Nucleus accumbens (tissue), 56 donors: Measurements from ENCODE around the gene ZNF831.

Experiments
- DNase-seq, 56 donors: peaks; one replicate each; lab custom pipeline; 2025; lab: John Stamatoyannopoulos, UW

ZNF831 gene

GRCh38 chr20:59235226-59235625 lies 71.6 kb downstream of the ZNF831 start:
- DNase-seq, result no peak

- no peak for DNase-seq
Observed at GRCh38 chr20:59240006-59240405, 76.4 kb downstream of the ZNF831 start.

DNA sequence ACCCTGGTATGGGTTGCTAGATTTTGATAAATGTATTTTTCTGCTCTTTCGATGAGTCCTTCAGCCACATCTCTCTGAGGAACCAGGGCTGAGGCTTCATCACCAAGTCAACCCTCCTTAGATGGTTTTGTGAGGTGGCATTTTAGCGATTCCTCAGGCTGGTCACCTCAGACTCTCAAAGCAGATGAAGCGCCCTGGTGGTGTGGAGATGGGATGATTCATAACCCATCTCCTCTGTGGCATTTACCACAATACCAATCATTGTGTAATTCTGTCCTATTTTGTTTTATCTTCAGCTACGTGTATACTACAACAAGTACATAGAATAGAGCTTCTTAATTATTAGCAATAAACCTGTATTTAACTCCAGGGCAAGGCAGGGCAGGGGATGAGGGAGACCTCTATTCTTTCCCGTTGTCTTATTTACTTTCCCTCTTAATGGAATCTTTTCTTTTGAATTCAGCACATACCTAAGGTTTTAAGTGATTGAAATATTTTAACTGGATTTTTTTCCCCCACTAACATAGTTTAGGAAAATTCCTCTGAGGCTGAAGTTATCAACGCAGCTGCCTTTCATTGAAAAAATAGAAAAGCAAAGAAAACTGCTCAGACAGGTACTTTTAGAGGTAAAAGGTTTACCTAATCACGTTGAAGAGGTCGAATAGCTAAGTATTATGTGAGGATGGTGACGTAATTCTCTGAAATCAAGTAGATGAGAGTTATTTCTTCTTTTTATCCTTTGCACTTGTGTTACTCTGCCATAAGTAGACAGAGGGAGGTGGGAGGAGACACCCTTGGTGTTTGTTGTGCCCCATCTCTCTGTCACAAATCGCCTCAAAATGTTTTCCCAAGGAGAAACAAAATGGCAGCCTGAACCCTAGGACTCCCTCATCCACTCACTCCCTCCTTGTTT lies 79.3 kb downstream of the ZNF831 start:
- DNase-seq, result no peak

- peak in 2 of 56 donors; percentile 3 to 14 for DNase-seq
Observed at GRCh38 chr20:59246691-59247400, 83.2 kb downstream of the ZNF831 start.

DNA sequence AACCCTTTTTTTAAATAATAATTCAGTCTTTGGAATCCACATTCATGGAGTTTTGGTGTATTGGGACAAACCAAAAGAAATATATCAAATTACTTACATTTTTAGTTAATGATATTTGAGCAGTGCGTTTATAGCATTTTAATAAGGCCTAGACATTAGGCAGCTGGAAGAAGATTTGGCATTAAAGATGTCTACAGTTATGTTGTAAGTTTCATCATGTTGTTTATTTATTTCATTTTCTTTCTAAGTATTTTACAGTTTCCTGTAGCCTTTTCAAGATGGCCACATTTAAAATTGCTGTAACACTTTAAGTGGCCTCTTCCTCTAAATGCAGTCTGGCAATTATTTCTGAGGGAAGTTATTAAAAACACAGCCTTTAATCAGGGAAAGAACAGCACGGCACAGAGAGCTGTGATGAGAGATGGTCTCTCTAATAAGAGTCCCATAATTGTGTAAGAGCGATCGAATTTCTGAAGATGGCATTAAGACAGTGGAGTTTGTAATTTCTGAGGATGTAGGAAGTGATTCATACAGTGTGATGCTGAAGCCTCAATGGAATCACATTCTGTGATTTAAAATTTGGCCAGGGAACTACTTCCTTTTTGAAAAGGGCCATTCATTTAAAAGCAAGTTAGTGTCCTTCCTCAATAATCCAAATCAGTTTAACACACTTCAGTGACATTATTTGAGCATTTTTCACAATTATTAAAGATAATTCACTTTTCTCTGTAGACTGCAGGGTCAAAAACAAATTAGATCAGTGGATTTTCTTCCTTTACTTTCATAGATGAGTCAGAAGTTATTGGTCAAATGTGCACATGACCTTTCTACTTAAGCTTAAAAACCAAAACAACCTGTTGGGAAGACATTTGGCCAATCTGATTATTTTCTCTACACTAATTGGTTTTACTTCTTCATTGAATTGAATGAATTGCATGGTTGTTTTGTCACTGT lies 84.4 kb downstream of the ZNF831 start:
- no peak for DNase-seq

DNA sequence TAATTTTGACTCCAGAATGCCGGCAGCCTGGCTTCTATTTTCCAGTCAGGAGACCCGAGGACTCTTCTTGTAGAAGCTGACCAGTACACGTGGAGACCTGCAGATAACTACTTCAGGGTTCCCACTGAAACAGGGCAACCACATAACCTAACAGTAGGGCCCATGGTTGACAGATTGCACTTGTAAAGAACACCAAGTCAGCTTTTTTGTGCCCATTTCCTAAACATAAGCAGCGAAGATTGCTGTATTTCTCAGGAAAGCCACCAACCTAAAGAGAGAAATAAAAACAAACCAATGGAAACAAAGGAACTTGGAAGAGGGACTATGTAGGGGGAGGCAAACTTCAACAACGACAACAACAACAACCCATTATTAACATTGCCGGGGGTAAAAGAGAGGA lies 86.7 kb downstream of the ZNF831 start:
- no peak for DNase-seq

GRCh38 chr20:59253325-59253724 lies 89.7 kb downstream of the ZNF831 start:
- DNase-seq, result no peak

DNA sequence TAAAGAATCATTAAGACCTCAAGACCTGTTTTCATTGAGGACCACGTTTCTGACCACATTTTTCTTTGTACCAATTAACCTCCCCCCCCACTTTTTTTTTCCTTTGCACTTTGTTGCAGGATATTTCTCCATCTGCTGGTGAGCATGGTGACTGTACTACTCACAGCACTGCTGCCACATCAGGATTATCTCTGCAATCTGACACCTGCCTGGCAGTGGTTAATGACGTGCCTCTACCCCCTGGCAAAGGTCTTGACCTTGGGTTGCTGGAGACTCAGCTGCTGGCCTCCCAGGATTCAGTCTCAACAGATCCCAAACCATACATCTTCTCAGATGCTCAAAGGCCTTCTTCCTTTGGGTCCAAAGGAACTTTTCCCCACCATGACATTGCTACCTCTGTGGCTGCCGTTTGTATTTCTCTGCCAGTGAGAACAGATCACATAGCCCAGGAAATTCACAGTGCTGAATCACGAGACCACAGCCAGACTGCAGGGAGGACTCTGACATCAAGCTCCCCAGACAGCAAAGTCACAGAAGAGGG lies 90.2 kb downstream of the ZNF831 start:
- DNase-seq, result no peak

DNA sequence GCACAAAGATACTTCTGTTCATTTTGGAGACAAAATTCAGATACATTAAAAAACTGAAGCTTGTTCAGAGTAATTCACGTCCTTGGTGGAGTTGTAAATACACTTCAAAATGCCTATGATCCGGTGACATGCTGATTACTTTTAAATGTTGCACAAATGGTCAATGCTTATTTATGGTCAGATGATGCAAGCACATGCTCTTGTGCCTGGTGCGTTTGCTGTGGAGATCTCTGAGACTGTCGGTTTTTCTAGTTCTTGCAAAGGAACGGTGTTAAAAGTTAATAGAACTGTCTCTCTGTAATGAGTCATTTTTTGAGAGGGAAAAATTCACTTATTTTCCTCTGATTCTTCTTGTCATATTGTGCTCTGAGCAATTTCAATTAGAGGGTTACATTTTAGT lies 91.6 kb downstream of the ZNF831 start:
- no peak for DNase-seq

GRCh38 chr20:59258221-59258621 lies 94.6 kb downstream of the ZNF831 start:
- no peak for DNase-seq

- DNase-seq, result no peak
Observed at GRCh38 chr20:59259946-59260345, 96.3 kb downstream of the ZNF831 start.

GRCh38 chr20:59265298-59265697 lies 101.7 kb downstream of the ZNF831 start:
- no peak for DNase-seq

DNA sequence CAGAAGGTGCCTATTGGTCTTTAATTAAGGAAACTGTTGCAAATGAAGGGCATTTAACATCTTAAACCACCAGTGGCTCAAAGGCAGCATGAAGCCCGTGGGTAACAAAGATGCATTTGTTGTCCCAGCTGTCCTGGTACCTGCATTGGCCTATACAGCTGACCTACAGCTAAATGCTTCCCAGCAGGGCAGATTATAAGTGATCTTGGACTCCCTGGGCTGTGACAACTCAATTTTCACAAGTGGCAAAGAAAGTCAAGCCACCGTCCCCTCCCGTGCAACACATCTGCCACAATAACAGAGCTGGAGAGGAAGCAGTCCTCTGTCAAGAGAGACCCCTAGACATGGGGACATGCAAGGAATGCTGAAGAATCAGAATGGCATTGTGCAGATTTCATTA lies 105.2 kb downstream of the ZNF831 start:
- no peak for DNase-seq

- DNase-seq, result no peak
Observed at GRCh38 chr20:59269411-59270025, 105.9 kb downstream of the ZNF831 start.

DNA sequence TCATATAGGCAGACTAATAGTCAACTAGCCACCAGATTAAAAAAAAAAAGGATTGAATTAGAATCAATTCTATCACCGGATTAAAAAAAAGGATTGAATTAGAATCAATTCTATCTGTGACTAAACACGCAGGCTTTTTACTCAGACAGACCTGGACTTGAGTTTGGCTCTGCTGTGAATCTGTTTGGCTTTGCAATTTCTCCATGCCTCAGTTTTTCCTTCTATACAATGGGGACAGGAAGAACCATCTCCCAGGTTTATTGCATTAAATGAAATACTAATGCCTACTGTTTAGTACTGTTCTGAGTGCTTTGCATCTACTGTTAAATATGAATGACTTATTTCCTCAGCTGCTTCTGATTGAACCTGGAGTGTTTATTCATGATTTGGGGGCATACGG lies 106.8 kb downstream of the ZNF831 start:
- DNase-seq, result no peak

DNA sequence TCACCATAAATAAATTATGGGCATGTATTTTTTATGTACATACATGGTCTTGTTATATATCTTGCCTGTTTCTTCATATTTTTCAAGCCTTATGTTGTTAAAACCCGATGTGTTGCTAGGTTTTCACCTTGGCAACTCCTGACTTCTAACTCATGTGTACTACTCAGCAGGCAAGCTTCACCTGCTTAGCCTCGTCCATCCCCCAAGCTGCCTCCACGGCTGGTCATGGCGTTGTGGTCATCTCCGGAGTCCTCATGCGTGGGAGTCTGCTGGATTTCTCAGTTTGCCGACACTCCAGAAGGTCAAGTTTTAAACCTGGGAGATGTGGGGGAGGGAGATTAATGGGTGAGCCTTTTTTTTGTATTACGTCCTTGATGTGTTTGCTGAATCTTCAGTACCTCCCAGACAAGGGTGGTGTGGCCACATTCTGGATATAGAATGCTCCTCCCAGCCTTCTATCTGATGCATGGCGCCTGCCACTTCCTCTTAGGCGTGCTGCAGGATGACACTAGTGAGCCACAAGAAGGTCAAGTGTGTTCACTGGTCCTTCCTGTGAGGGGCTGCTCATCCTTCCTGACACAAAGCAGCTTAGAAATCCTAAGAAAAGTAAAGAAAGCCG lies 110.2 kb downstream of the ZNF831 start:
- DNase-seq, result no peak

GRCh38 chr20:59276938-59277337 lies 113.3 kb downstream of the ZNF831 start:
- DNase-seq, result no peak

- no peak for DNase-seq
Observed at GRCh38 chr20:59284470-59284869, 120.8 kb downstream of the ZNF831 start.

DNA sequence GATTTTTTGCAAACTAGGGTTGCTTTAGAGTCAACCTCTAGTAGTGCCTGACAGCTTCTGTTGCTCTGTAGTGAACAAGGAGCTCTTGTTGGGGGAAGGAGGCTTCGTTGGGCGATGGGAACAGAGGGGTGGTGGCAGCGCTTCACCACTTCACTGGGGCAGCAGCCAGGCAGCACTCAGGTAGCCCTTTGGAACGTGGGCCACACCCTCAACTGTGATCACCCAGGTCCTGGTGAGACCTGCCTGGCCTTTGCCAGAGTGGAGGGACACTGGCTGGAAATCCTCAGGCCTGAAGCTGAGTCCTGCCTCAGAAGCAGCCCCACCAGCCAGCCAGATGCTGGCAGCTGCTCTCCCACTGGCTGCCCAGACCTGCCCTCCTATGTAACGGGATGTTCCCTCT lies 126.4 kb downstream of the ZNF831 start:
- no peak for DNase-seq
